GM21528 (cell line): ENCODE results near the gene PITPNC1.
A peak's percentile ranks its signal among the peaks of the same experiment; 100 is the strongest.
"Not testable (repeated sequence)": the region's sequence is repeated elsewhere in the genome, so short reads cannot be mapped to it uniquely, and the experiment has no call there.

Experiments
- ATAC-seq: cut with Tn5 transposase; IDR thresholded peaks from one replicate; pipeline ENCODE4 v1.9.1; 2021; ENCODE audit warnings: mild to moderate bottlenecking, moderate library complexity; ENCODE audit not compliant: unreplicated experiment, low FRiP score

PITPNC1 gene

GRCh38 chr17:67366193-67367157, 10.6 kb upstream of the PITPNC1 start, which contains the start of gene PSMD12:
Gene PSMD12 (minus strand): TSS chr17:67366577. CDS start chr17:67366519, 58 bp downstream.
- peak; percentile 88 for ATAC-seq

GRCh38 chr17:67369676-67370075, 7.4 kb upstream of the PITPNC1 start:
- ATAC-seq: no peak

- no peak for ATAC-seq
Observed at GRCh38 chr17:67372751-67373150, 4.3 kb upstream of the PITPNC1 start.

- ATAC-seq: no peak
Observed at GRCh38 chr17:67374329-67375053, 2.6 kb upstream of the PITPNC1 start.

- no peak for ATAC-seq
Observed at GRCh38 chr17:67375054-67375427, 2.0 kb upstream of the PITPNC1 start.

GRCh38 chr17:67375716-67376115, 1.4 kb upstream of the PITPNC1 start:
- no peak for ATAC-seq

GRCh38 chr17:67376415-67376736, 705 bp upstream of the PITPNC1 start:
- no peak for ATAC-seq

- ATAC-seq: peak; percentile 29
Observed at GRCh38 chr17:67377488-67378453, 690 bp downstream of the PITPNC1 start.

GRCh38 chr17:67378454-67379250, 1.6 kb downstream of the PITPNC1 start:
- ATAC-seq: peak; percentile 38

GRCh38 chr17:67379251-67379630, 2.2 kb downstream of the PITPNC1 start:
- no peak for ATAC-seq

- no peak for ATAC-seq
Observed at GRCh38 chr17:67381929-67382257, 4.8 kb downstream of the PITPNC1 start.

- no peak for ATAC-seq
Observed at GRCh38 chr17:67385122-67385988, 8.3 kb downstream of the PITPNC1 start.

- ATAC-seq: no peak
Observed at GRCh38 chr17:67386965-67387551, 10.0 kb downstream of the PITPNC1 start.

- not testable (repeated sequence) for ATAC-seq
Observed at GRCh38 chr17:67388536-67388935, 11.5 kb downstream of the PITPNC1 start.

GRCh38 chr17:67388986-67389385, 11.9 kb downstream of the PITPNC1 start:
- ATAC-seq: no peak

GRCh38 chr17:67390006-67390645, 13.0 kb downstream of the PITPNC1 start:
- no peak for ATAC-seq

- ATAC-seq: peak; percentile 87
Observed at GRCh38 chr17:67390646-67391361, 13.7 kb downstream of the PITPNC1 start.
